SIG-M5 (cell line): ENCODE results near the gene FAM241A.
"Not testable (repeated sequence)": the region's sequence is repeated elsewhere in the genome, so short reads cannot be mapped to it uniquely, and the experiment has no call there.

ENCODE experiments used
- DNase-seq: peaks from one replicate; lab custom pipeline; 2025; lab: John Stamatoyannopoulos, UW

Gene FAM241A

GRCh38 chr4:112145326-112145789, at the start of gene FAM241A:
Gene FAM241A (plus strand): TSS chr4:112145454. CDS start chr4:112145581, 127 bp downstream.
- DNase-seq: no peak

GRCh38 chr4:112098841-112099530, 46.3 kb upstream of the FAM241A start:
- DNase-seq: no peak

DNA sequence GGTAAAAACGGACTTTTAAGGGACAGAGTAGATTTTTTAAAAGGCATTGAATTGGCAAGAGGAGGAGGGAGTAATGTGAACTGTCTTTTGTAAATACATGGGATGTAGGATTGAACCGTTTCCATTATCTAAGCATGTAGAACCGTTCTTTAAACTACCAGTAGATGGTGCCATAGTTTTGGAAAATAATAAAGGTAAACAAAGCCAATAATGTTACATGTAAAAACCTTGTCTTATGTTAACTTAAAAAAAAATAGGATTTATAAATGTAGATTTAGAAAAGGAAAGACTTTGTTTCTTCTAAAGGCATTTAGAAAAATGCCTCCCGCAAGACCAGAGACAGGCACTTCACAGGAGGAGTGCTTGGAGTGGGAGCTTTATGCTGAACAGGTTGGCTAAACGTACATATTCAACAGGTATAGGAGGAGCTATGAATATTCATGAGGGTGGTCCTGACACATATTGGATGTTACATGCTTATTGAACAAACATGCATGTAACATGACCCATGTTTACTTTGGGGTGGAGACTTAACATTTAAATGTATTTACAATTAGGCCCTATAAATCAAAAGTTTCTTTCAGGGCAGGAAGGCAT, 45.5 kb upstream of the FAM241A start:
- peak; percentile 23 for DNase-seq

DNA sequence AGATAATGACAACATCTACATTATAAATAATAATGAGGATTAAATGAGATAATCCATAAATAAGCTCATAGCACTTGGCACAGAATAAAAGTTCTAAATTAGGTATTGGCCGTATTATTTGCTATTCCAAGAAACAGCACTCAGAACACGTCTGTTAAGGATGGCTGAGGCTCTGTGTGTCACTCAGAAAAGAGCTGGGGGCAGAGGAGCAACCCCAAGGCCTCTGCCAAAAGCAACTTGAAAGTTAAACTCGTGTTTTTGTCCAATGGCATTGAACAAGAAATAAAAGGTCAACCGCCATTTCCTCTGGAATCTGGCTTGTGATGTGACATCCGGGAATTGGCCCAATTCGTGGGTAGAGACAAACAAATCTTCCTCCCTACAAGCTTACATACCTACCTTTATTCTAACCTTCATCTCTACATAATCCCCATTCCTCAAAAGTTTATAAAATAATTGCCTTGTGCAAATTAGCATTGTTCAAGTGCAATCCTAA, 42.3 kb upstream of the FAM241A start:
- DNase-seq: no peak

- DNase-seq: no peak
These were observed 39.9 kb upstream of the FAM241A start for GRCh38 chr4:112105201-112105969.

GRCh38 chr4:112109360-112110058, 35.7 kb upstream of the FAM241A start:
- DNase-seq: peak; percentile 18

DNA sequence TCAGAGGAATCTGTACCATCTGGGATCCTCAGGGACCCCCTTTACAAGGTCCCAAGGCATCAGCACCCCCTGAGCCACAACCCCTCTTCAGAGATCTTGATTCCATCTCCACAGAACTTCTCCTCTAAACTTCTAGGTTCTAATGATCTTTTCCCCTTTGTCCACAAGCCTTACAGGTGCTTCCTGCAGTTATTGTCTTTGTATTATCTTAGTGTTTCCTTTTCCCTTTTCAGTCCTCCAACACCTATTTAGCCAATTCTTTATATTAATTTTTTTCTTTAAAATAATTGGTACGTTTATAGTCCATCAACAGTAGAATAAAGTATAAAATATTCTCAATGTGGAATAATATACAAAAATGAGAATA, 35.2 kb upstream of the FAM241A start:
- no peak for DNase-seq

- DNase-seq: no peak
These were observed 33.9 kb upstream of the FAM241A start for GRCh38 chr4:112111306-112111705.

DNA sequence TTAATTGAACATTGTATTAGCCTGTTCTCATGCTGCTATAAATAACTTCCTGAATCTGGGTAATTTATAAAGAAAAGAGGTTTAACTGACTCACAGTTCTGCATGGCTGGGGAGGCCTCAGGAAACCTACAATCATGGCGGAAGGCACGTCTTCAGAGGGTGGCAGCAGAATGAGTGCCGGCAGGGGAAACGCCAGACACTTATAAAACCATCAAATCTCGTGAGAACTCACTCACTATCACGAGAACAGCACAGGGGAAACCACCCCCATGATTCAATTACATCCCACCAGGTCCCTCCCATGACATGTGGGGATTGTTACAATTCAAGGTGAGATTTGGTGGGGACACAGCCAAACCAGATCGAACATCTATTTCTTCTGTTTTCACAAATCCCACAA, 33.2 kb upstream of the FAM241A start:
- not testable (repeated sequence) for DNase-seq

DNA sequence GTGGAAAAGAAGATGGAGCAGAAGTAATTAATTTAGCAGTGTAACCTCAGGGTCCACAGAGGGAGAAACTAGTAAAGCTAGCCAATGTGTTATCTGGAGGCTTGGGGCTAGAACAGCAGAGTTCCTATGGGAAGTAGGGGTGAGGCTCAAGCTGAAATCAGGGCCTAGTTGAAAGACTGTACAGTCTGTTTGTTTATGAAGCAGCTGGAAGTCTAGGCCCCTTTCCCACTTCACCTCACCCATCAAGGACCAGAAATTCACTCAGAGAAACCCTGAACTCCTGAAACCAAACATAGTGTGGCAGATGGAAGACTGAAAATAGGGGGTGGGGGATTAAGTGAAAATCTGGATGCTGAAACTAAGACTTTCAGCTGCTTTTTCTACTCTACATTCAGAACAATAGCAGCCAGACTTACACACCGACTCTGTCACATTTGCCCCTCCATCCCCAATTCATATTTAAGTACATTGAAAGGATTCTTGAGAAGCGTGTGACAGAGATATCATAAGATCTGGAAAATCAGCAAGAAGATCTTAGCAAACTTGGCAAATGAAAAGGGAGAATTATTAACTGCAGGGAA, 32.6 kb upstream of the FAM241A start:
- no peak for DNase-seq

- no peak for DNase-seq
These were observed 31.4 kb upstream of the FAM241A start for GRCh38 chr4:112113864-112114263.

DNA sequence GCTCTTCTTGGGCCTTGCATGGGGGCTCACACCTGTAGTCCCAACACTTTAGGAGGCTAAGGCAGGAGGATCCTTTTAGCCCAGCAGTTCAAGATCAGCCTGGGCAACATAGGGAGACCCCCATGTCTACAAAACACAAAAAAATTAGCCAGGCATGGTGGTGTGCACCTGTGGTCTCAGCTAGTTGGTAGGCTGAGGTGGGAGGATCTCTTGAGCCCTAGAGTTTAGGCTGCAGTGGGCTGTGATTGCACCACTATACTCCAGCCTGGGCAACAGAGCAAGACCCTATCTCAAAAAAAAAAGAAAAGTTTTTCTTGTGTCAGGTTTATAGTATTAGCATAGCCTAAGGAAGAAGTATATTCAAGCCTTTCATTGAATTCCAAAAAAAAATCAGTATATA, 30.8 kb upstream of the FAM241A start:
- no peak for DNase-seq

GRCh38 chr4:112118742-112119352, 26.4 kb upstream of the FAM241A start:
- no peak for DNase-seq

GRCh38 chr4:112119353-112119783, 25.9 kb upstream of the FAM241A start:
- no peak for DNase-seq

DNA sequence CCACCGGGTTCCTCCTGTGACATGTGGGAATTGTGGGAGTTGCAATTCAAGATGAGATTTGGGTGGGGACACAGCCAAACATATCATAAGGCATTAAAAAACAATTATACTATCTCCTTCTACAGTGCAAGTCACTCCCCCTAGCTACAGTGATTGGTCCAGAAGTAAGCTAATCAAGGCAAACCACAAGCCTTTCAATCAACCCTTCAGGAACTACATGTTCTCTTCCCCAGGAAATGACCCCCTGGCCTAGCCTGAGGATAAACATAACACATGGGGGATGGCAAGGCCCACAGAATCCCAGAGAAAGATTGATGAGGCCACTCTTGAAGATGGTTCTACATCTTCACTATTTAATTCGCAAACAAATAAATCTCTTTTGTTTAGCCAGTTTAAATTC, 25.2 kb upstream of the FAM241A start:
- no peak for DNase-seq

- no peak for DNase-seq
These were observed 19.8 kb upstream of the FAM241A start for GRCh38 chr4:112125416-112125815.

- DNase-seq: no peak
These were observed 18.1 kb upstream of the FAM241A start for GRCh38 chr4:112127048-112127637.

- DNase-seq: no peak
These were observed 17.5 kb upstream of the FAM241A start for GRCh38 chr4:112127803-112128202.

- DNase-seq: no peak
These were observed 16.8 kb upstream of the FAM241A start for GRCh38 chr4:112128452-112128851.

DNA sequence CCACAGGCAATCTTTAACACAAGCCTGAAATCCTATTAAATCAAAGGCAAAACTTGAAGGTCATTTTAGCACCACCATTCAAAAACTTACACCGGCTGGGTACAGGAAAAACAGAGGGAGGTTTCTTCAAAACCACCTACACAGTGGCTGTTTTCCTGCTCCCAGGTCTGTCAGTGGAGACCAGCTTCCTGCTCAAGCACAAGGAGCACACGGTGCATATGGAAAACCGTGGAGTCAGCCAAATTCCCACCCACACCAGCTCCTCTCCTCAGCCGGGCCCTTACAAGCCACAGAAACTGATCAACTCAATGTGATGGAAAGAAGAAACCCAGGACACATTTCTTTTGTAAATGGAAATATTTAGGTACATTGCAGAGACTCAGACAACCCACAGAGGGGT, 14.3 kb upstream of the FAM241A start:
- DNase-seq: no peak

- no peak for DNase-seq
These were observed 8.7 kb upstream of the FAM241A start for GRCh38 chr4:112136551-112136950.
